NB4 (cell line): ENCODE results near the gene SEC16B.

Experiments
- MYC ChIP-seq: IDR thresholded peaks from 2 replicates; pipeline ENCODE4 v1.6.1; 2011; ENCODE audit warnings: low read depth, low read length
- POLR2A ChIP-seq: IDR thresholded peaks from 2 replicates; pipeline ENCODE4 v1.6.1; 2011; ENCODE audit warnings: mild to moderate bottlenecking; ENCODE audit not compliant: insufficient read length; ENCODE audit errors: extremely low read depth
- TF ChIP-seq, protein P1 (sequence below): IDR thresholded peaks from one replicate; pipeline ENCODE4 v1.5.1; 2012; ENCODE audit warnings: low read depth, low read length
- TF ChIP-seq, protein P2 (sequence below): IDR thresholded peaks from 2 replicates; pipeline ENCODE4 v1.6.1; 2011; ENCODE audit warnings: low read depth, low read length

DNA sequence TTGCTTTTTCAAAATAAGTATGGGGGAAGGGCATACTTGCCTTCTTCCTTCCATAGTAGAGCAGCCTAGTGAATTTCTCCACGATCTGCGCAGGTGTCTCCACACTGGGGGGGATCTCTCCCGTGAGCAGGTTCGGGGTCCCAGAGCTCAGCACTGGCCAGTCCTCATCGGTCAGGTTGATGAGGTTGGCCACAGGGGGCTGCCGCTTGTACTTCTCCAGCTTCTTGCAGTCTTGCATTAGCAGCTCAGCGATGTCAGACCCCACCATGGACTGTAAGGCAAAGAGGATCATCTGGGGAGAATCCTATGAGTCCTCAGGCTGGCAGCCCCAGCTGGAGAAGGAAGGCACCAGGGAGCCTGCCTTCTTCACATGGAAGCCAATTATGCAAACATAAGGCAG is 11.8 kb downstream of the SEC16B start:
- TF ChIP-seq, protein P1, sequence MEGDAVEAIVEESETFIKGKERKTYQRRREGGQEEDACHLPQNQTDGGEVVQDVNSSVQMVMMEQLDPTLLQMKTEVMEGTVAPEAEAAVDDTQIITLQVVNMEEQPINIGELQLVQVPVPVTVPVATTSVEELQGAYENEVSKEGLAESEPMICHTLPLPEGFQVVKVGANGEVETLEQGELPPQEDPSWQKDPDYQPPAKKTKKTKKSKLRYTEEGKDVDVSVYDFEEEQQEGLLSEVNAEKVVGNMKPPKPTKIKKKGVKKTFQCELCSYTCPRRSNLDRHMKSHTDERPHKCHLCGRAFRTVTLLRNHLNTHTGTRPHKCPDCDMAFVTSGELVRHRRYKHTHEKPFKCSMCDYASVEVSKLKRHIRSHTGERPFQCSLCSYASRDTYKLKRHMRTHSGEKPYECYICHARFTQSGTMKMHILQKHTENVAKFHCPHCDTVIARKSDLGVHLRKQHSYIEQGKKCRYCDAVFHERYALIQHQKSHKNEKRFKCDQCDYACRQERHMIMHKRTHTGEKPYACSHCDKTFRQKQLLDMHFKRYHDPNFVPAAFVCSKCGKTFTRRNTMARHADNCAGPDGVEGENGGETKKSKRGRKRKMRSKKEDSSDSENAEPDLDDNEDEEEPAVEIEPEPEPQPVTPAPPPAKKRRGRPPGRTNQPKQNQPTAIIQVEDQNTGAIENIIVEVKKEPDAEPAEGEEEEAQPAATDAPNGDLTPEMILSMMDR = no peak
- TF ChIP-seq, protein P2, sequence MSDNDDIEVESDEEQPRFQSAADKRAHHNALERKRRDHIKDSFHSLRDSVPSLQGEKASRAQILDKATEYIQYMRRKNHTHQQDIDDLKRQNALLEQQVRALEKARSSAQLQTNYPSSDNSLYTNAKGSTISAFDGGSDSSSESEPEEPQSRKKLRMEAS = no peak
- TF ChIP-seq POLR2A (no peak), MYC (no peak)
